Measurements from ENCODE around the gene TNFRSF1B. TPM values are rescaled to one million over a fixed set of nuclear protein-coding genes. Genes with fewer than 3 reads are reported as not detected.

The TNFRSF1B gene
- total RNA-seq, 3 donors from 2014 or later = 25.0 to 48.8 (median 35.1) TPM

DNA sequence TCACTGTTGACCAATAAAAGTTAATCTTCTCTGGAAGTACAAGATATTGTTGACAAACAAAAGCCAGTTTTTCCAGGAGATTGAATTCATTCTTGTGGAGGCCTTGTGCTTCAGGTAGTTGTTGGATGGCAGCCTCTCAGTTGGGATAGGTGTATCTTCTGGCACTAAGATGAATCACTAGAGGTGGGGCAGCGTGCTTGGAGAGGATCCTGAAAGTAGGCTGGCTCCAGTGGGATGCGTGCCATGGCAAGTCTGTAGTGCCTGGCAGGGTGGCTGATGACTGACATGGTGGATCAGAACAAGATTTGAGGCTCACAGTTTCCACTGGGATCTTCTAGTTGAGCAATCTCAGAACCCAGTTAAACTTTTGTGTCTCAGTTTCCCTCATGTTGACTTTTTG lies 65.4 kb downstream of the TNFRSF1B start:
- intact Hi-C loops (cut with DNase I; ENCODE audit: low total_unique reads) = no loop called here
- no peaks in the 10 kb centered on the region for H3K4me1 ChIP-seq
- H3K4me3 ChIP-seq = no peak overlapping the region
- no peak for TF ChIP-seq CTCF (IDR thresholded peaks at IDR 0.05)
- TF ChIP-seq POLR2AphosphoS5 (IDR thresholded peaks at IDR 0.05) = no peak
- TF ChIP-seq POLR2A (IDR thresholded peaks at IDR 0.05) = no peak
- no peaks in the 10 kb centered on the region for H3K27me3 ChIP-seq
- peak overlapping the region in 1 of 2 donors; percentile 94 for H3K27ac ChIP-seq
- no peaks in the 10 kb centered on the region for H3K36me3 ChIP-seq
- DNase-seq (ENCODE audit: low spot score in 2 of 2) = peak in 1 of 2 donors; percentile 39
- no peaks in the 10 kb centered on the region for H3K9me3 ChIP-seq

- Histone ChIP-seq H3K27me3 (no peaks in the 10 kb centered on the region), H3K4me1 (no peaks in the 10 kb centered on the region), H3K4me3 (no peak overlapping the region), H3K36me3 (peaks cover 5% of the 10 kb centered on the region), H3K27ac (peak overlapping the region; percentile 45 to 73), H3K9me3 (no peaks in the 10 kb centered on the region)
- intact Hi-C loops (cut with DNase I; ENCODE audit: low total_unique reads) = no loop called here
- TF ChIP-seq CTCF (IDR thresholded peaks at IDR 0.05) (peak in 1 of 3 donors; percentile 13), POLR2AphosphoS5 (IDR thresholded peaks at IDR 0.05) (no peak)
- DNase-seq (ENCODE audit: low spot score in 2 of 2) = no peak
Measured at GRCh38 chr1:12244078-12244477, 77.3 kb downstream of the TNFRSF1B start.

DNA sequence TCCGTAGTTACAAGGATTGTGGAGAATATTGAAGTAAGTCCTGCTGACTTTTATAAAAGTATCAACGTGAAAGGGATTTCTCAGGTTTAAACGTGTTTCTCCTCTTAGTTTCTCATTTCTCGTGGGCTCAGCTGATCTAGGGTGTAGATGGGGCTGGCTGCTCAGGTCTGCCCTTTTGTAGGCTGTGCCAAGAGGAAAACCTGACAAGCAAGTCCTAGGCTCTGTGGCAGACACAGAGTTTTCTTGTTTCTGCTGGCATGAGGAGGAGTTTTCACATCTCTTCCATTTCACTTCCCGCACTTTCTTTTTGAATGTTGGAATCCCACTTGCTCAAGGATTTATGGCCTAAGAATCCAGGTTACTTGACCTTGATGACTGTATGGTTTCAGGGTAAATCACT lies 77.8 kb downstream of the TNFRSF1B start:
- TF ChIP-seq POLR2AphosphoS5 (IDR thresholded peaks at IDR 0.05) = no peak
- no peak for TF ChIP-seq CTCF (IDR thresholded peaks at IDR 0.05)
- no peak for TF ChIP-seq POLR2A (IDR thresholded peaks at IDR 0.05)
- Histone ChIP-seq H3K27me3 (no peaks in the 10 kb centered on the region), H3K4me3 (no peak overlapping the region), H3K4me1 (no peaks in the 10 kb centered on the region), H3K36me3 (peaks cover 7% of the 10 kb centered on the region), H3K9me3 (no peaks in the 10 kb centered on the region), H3K27ac (peak overlapping the region; percentile 59 to 73)
- intact Hi-C loops (cut with DNase I; ENCODE audit: low total_unique reads) = no loop called here
- peak in 1 of 2 donors; percentile 48 for DNase-seq (ENCODE audit: low spot score in 2 of 2)

DNA sequence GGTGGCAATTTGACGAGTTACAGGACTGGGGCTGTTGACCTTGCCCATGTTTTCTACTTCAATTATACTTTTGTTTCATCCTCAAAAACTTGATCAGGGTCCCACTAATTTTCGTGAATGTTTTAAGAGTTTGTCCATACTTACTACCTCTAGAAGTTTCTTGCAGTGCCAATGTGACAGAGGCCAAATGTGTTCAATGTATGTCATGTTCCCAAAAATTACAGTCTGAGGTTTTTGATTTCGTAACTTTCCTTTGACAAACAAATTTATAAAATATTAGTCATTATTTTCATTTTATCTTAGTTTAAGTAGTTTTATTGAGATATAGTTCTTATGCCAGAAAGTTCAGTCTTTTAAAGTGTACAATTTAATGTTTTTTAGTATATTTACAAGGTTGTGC lies 78.3 kb downstream of the TNFRSF1B start:
- Histone ChIP-seq H3K36me3 (peaks cover 7% of the 10 kb centered on the region), H3K27ac (peak overlapping the region; percentile 59 to 73), H3K27me3 (no peaks in the 10 kb centered on the region), H3K9me3 (no peaks in the 10 kb centered on the region), H3K4me1 (no peaks in the 10 kb centered on the region), H3K4me3 (no peak overlapping the region)
- DNase-seq (ENCODE audit: low spot score in 2 of 2) = no peak
- intact Hi-C loops (cut with DNase I; ENCODE audit: low total_unique reads) = no loop called here
- no peak for TF ChIP-seq POLR2AphosphoS5 (IDR thresholded peaks at IDR 0.05)

DNA sequence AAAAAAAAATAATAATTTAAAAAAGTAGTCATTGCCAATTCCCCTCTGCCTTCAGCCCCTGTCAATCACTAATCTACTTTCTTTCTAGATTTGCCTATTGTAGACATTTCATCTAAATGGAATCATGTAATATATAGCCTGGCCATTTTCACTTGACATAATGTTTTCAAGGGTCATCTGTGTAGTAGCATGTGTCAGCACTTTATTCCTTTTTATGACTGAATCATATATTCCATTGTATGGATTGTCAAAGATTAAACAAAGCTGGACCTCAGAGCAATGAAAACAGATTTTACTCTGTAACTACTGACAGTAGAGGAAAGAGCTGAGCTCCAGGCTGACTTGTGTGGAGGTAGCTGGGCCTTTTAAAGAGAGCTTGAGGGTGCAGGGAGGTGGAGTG lies 78.9 kb downstream of the TNFRSF1B start:
- peak overlapping the region in 1 of 2 donors; percentile 73 for H3K27ac ChIP-seq
- intact Hi-C loops (cut with DNase I; ENCODE audit: low total_unique reads) = no loop called here
- no peak overlapping the region for H3K4me3 ChIP-seq
- H3K4me1 ChIP-seq = no peaks in the 10 kb centered on the region
- no peaks in the 10 kb centered on the region for H3K27me3 ChIP-seq
- H3K36me3 ChIP-seq = peaks cover 7% of the 10 kb centered on the region
- DNase-seq (ENCODE audit: low spot score in 2 of 2) = no peak
- no peaks in the 10 kb centered on the region for H3K9me3 ChIP-seq
- TF ChIP-seq POLR2AphosphoS5 (IDR thresholded peaks at IDR 0.05) (no peak), CTCF (IDR thresholded peaks at IDR 0.05) (no peak), POLR2A (IDR thresholded peaks at IDR 0.05) (no peak)

DNA sequence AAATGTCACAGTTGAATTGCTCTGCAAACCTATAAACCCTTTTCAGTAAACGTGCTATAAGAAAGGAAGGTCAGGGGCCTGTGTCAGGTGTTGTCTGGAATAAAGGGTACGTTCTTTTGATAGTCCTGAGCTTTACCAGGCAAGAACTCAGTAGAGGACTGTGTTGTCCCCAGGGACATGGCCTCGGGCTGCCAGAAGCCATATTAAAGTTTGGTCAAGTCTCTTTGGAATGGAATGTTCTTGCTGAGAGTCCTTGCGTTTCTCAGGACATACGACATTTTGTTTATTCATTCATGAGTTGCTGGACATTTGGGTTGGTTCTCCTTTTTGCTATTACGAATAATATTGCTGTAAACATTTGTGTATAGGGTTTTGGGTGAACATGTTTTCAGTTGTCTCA lies 79.8 kb downstream of the TNFRSF1B start:
- Histone ChIP-seq H3K9me3 (no peaks in the 10 kb centered on the region), H3K27ac (peak overlapping the region in 1 of 2 donors; percentile 73), H3K4me1 (no peaks in the 10 kb centered on the region), H3K4me3 (no peak overlapping the region), H3K27me3 (no peaks in the 10 kb centered on the region), H3K36me3 (peaks cover 7% of the 10 kb centered on the region)
- TF ChIP-seq POLR2A (IDR thresholded peaks at IDR 0.05) (no peak), CTCF (IDR thresholded peaks at IDR 0.05) (no peak), POLR2AphosphoS5 (IDR thresholded peaks at IDR 0.05) (no peak)
- no peak for DNase-seq (ENCODE audit: low spot score in 2 of 2)
- intact Hi-C loops (cut with DNase I; ENCODE audit: low total_unique reads) = no loop called here
